Transverse colon (tissue), 4 donors: ENCODE data around the gene EDNRA. TPM values are rescaled to one million over a fixed set of nuclear protein-coding genes. Genes with fewer than 3 reads are reported as not detected.

Experiments used
- DNase-seq: peaks from one replicate; pipeline ENCODE4 v3.0.0-alpha.2; 2019
- H3K27ac ChIP-seq, 4 donors: fragments of 200-600 bp; sonication (generic); 2 replicates each; pipeline ENCODE4 v1.5.1; 2016 to 2018; ENCODE audit warnings: inconsistent platforms in 4 of 4
- H3K27me3 ChIP-seq: fragments of 200-600 bp; sonication (generic); 2 replicates; pipeline ENCODE4 v1.5.1; 2017; ENCODE audit warnings: inconsistent platforms
- H3K36me3 ChIP-seq, 4 donors: fragments of 200-600 bp; sonication (generic); 2 replicates each; pipeline ENCODE4 v1.5.1; 2017 to 2019; ENCODE audit warnings: inconsistent platforms in 4 of 4
- H3K4me1 ChIP-seq, 4 donors: fragments of 200-600 bp; sonication (generic); 2 replicates each; pipeline ENCODE4 v1.5.1; 2017 to 2020; ENCODE audit warnings: inconsistent platforms in 4 of 4
- H3K4me3 ChIP-seq, 4 donors: fragments of 200-600 bp; sonication (generic); 1 replicate in 1 of 4; 2 replicates in 3 of 4; pipeline versions ENCODE4 v1.5.1 to v1.6.1; 2017 to 2019; ENCODE audit warnings: inconsistent platforms in 4 of 4
- H3K9me3 ChIP-seq, 2 donors: fragments of 200-600 bp; sonication (generic); 2 replicates each; pipeline ENCODE4 v1.5.1; 2017 to 2019; ENCODE audit warnings: inconsistent platforms in 2 of 2
- CTCF ChIP-seq, 5 experiments: fragments of 200-600 bp in 3 of 5; fragments of 450-650 bp in 2 of 5; sonication (generic) in 3 of 5; IDR thresholded peaks; 1 replicate in 2 of 5; 2 replicates in 3 of 5; pipeline ENCODE4 v1.5.1; 2016 to 2017; ENCODE audit warnings: antibody characterized with exemption in 5 of 5, inconsistent platforms in 3 of 5, mild to moderate bottlenecking in 2 of 5, moderate library complexity in 1 of 5
- EP300 ChIP-seq: sonication (generic); formaldehyde crosslinking; IDR thresholded peaks from one replicate; pipeline ENCODE4 v1.6.1; 2017; ENCODE audit warnings: antibody characterized with exemption, low read depth
- POLR2A ChIP-seq: fragments of 450-650 bp; IDR thresholded peaks from one replicate; pipeline ENCODE4 v1.6.1; 2016; ENCODE audit warnings: antibody characterized with exemption, mild to moderate bottlenecking, moderate library complexity
- POLR2AphosphoS5 ChIP-seq, 3 donors: sonication (generic); formaldehyde crosslinking; IDR thresholded peaks; one replicate each; pipeline ENCODE4 v1.6.1; 2016; ENCODE audit warnings: antibody characterized with exemption in 3 of 3
- WGBS, 2 donors: methylation state at CpG; one replicate each; pipeline ENCODE4 v1.1.5; 2018; ENCODE audit warnings: low coverage in 1 of 2; 5-methylcytosine and 5-hydroxymethylcytosine counted together
- in situ Hi-C, 4 donors: fragments of 200-750 bp; cut with MboI; loops; one replicate each; pipeline versions ENCODE4 v1.15.0 to v1.15.1; 2017; ENCODE audit warnings: low sequenced_read_pairs in 3 of 4, low pct_ligation_motif_present in 1 of 4, low pct_unique_long_range_greater_than_20kb in 1 of 4
- intact Hi-C: fragments of 100-400 bp; cut with DNase I; formaldehyde crosslinking; loops from one replicate; pipeline ENCODE4 v1.15.1; 2023; ENCODE audit warnings: low total_unique reads
- total RNA-seq, 4 donors: library from RNA; depleted of rRNA; stranded (reverse); fragments of >200 nt; gene quantifications; one replicate each; pipeline ENCODE4 v1.1.0, GENCODE V29; 2016

The EDNRA gene
- total RNA-seq, 4 donors from 2014 or later: 0.55 to 3.8 (median 1.1) TPM; not detected in 1

- H3K4me3 ChIP-seq: no peak overlapping the region
- WGBS, 2 donors: 93% methylated on average over 1 of the region's 1 CpG; no CpG with 5 or more reads in 1 of the 2 donors
- H3K4me1 ChIP-seq: no peaks in the 10 kb centered on the region
- intact Hi-C loops (loop anchor here (10.0 kb wide), 1 partner anchor 69 kb away; no protein-coding TSS in a partner anchor), in situ Hi-C loops (no loop called here)
- H3K36me3 ChIP-seq: no peaks in the 10 kb centered on the region
- H3K27me3 ChIP-seq: no peaks in the 10 kb centered on the region
- DNase-seq: no peak
- no peaks in the 10 kb centered on the region for H3K9me3 ChIP-seq
- TF ChIP-seq CTCF (IDR thresholded peaks at IDR 0.05) (no peak), POLR2AphosphoS5 (IDR thresholded peaks at IDR 0.05) (no peak), EP300 (no peak), POLR2A (no peak)
- no peak overlapping the region for H3K27ac ChIP-seq
Measured at GRCh38 chr4:147515220-147515936, 34.5 kb downstream of the EDNRA start.

GRCh38 chr4:147516133-147516532 is 35.2 kb downstream of the EDNRA start:
- Histone ChIP-seq H3K27ac (no peak overlapping the region), H3K4me1 (no peaks in the 10 kb centered on the region), H3K4me3 (no peak overlapping the region), H3K27me3 (no peaks in the 10 kb centered on the region), H3K36me3 (no peaks in the 10 kb centered on the region), H3K9me3 (no peaks in the 10 kb centered on the region)
- intact Hi-C loops (loop anchor here (10.0 kb wide), 1 partner anchor 69 kb away; no protein-coding TSS in a partner anchor), in situ Hi-C loops (no loop called here)
- WGBS, 2 donors: 33 to 46% methylated on average over 1 of the region's 1 CpG
- TF ChIP-seq EP300: no peak
- TF ChIP-seq POLR2AphosphoS5 (IDR thresholded peaks at IDR 0.05): no peak
- no peak for TF ChIP-seq POLR2A
- TF ChIP-seq CTCF (IDR thresholded peaks at IDR 0.05): no peak
- no peak for DNase-seq

- DNase-seq: no peak
- in situ Hi-C loops (no loop called here), intact Hi-C loops (loop anchor here (10.0 kb wide), 1 partner anchor 67 kb away; no protein-coding TSS in a partner anchor)
- no peak overlapping the region for H3K4me3 ChIP-seq
- H3K4me1 ChIP-seq: no peaks in the 10 kb centered on the region
- no peak overlapping the region for H3K27ac ChIP-seq
- H3K36me3 ChIP-seq: no peaks in the 10 kb centered on the region
- TF ChIP-seq POLR2AphosphoS5 (IDR thresholded peaks at IDR 0.05) (no peak), POLR2A (no peak), CTCF (IDR thresholded peaks at IDR 0.05) (no peak), EP300 (no peak)
- no peaks in the 10 kb centered on the region for H3K27me3 ChIP-seq
- 67 to 68% methylated on average over 2 of the region's 2 CpGs for WGBS, 2 donors
- H3K9me3 ChIP-seq: no peaks in the 10 kb centered on the region
Measured at GRCh38 chr4:147518086-147518485, 37.2 kb downstream of the EDNRA start.

DNA sequence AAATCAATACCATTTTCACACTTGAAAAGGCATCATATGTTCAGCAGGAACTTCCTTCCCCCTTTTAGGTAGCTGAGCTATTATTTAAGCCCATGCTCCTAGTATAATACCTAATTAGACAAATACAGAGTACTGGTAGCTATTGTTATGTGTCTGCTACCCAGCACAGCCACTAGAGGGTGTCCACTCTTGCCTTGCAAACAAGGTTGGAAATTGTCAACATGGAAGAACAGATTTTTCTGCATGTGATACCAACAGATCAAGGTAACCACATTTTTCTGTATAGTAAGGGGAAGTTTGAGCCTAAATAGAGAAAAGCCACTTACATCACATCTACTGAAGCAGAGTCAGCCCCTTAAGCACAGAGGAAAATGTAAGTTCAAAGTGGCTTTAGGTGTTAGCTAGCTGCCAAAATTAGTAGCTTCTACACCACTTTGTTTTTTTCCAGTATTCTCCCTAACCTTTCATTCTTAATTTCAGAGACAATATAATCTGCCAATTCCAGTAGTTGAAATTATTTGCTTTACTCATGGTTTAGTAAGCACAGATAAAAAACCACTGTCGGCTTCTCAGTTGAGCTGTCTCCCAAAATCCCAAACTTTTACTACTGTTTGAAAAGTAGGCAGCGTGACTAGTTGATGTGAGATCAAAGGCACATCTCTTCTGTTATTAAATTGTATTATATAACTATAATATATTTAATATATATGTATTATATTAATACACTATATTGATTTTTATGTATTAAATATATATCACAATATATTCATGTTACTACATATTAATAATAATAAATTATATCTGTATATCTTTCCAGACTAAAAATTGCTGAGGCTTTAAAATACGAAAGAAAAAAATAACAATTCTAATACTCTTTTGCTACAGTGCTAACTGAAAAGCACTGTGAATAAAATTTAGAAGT is 38.2 kb downstream of the EDNRA start:
- whole genome bisulfite sequencing, 2 donors: 76 to 89% methylated on average over 3 of the region's 3 CpGs
- no peaks in the 10 kb centered on the region for H3K36me3 ChIP-seq
- no peaks in the 10 kb centered on the region for H3K9me3 ChIP-seq
- intact Hi-C loops (loop anchor here (10.0 kb wide), 1 partner anchor 66 kb away; no protein-coding TSS in a partner anchor), in situ Hi-C loops (no loop called here)
- peak; percentile 45 for DNase-seq
- H3K4me3 ChIP-seq: no peak overlapping the region
- no peak overlapping the region for H3K27ac ChIP-seq
- TF ChIP-seq POLR2AphosphoS5 (IDR thresholded peaks at IDR 0.05): no peak
- peak; percentile 52 to 80 (median 76) for TF ChIP-seq CTCF (IDR thresholded peaks at IDR 0.05)
- TF ChIP-seq POLR2A: no peak
- no peaks in the 10 kb centered on the region for H3K4me1 ChIP-seq
- H3K27me3 ChIP-seq: no peaks in the 10 kb centered on the region
